Tibial nerve (tissue), 4 donors: ENCODE data around the gene PGBD5.

Experiments
- CTCF ChIP-seq, 5 experiments: fragments of 200-600 bp in 3 of 5; fragments of 450-650 bp in 2 of 5; sonication (generic) in 3 of 5; IDR thresholded peaks; one replicate each; pipeline ENCODE4 v1.5.1; 2016 to 2019; ENCODE audit warnings: antibody characterized with exemption in 5 of 5, mild to moderate bottlenecking in 3 of 5, moderate library complexity in 2 of 5
- EP300 ChIP-seq, 2 donors: sonication (generic); formaldehyde crosslinking; IDR thresholded peaks; one replicate each; pipeline ENCODE4 v1.6.1; 2017; ENCODE audit warnings: antibody characterized with exemption in 2 of 2, mild to moderate bottlenecking in 1 of 2
- POLR2A ChIP-seq, 2 donors: fragments of 450-650 bp; IDR thresholded peaks; one replicate each; pipeline ENCODE4 v1.6.1; 2017; ENCODE audit warnings: antibody characterized with exemption in 2 of 2, mild to moderate bottlenecking in 2 of 2, moderate library complexity in 2 of 2

- TF ChIP-seq CTCF (IDR thresholded peaks at IDR 0.05) (no peak), POLR2A (IDR thresholded peaks at IDR 0.05) (no peak), EP300 (IDR thresholded peaks at IDR 0.05) (no peak)
Observed at GRCh38 chr1:230321741-230322420, 104.3 kb downstream of the PGBD5 start.
